SK-N-SH (cell line): ENCODE data around the gene ASIC4. TPM values are rescaled to one million over a fixed set of nuclear protein-coding genes. Genes with fewer than 3 reads are reported as not detected.

Experiments used
- CTCF ChIA-PET: fragments of 300-600, 350-600 bp; formaldehyde crosslinking; extraction: SDS; loops from one replicate; lab custom pipeline; 2021; lab: Yijun Ruan, JAX
- POLR2A ChIA-PET: fragments of 350-600 bp; sonication (Branson Sonifier 250); formaldehyde crosslinking; extraction: SDS; loops from one replicate; lab custom pipeline; 2020; ENCODE audit warnings: antibody characterized with exemption, inconsistent platforms; lab: Yijun Ruan, JAX
- DNase-seq: peaks from one replicate; pipeline ENCODE4 v3.0.0; 2012
- H2AFZ ChIP-seq: fragments of 200-600 bp; sonication (generic); 2 replicates; pipeline ENCODE4 v1.8.1; 2016; ENCODE audit warnings: antibody characterized with exemption, mild to moderate bottlenecking, low read depth
- H3F3A ChIP-seq: fragments of 200-600 bp; sonication (generic); replicated peaks from 2 replicates; pipeline ENCODE3; 2016; ENCODE audit warnings: antibody characterized with exemption, mild to moderate bottlenecking; ENCODE audit not compliant: insufficient read depth
- H3K27ac ChIP-seq, 2 experiments: fragments of 200-500 bp in 1 of 2; fragments of 200-600 bp in 1 of 2; sonication (Bioruptor generic) in 1 of 2; sonication (generic), shearing (Covaris generic) in 1 of 2; 2 replicates each; pipeline versions ENCODE4 v1.5.1 to v1.6.1; 2014 to 2016; ENCODE audit warnings: low read depth in 2 of 2, inconsistent platforms in 1 of 2, low read length in 1 of 2, mild to moderate bottlenecking in 1 of 2, mixed read lengths in 1 of 2
- H3K27me3 ChIP-seq: fragments of 200-600 bp; sonication (generic), shearing (Covaris generic); 2 replicates; pipeline ENCODE4 v1.6.1; 2016; ENCODE audit warnings: mixed run types; ENCODE audit not compliant: insufficient read depth
- H3K36me3 ChIP-seq, 2 experiments: fragments of 200-500 bp in 1 of 2; fragments of 200-600 bp in 1 of 2; sonication (Bioruptor generic) in 1 of 2; sonication (generic) in 1 of 2; replicated peaks in 1 of 2; 2 replicates each; pipeline versions ENCODE3 to v1.5.1; 2014 to 2016; ENCODE audit warnings: low read length in 1 of 2, mild to moderate bottlenecking in 1 of 2; ENCODE audit not compliant: insufficient read depth in 2 of 2, control insufficient read depth in 1 of 2
- H3K4me1 ChIP-seq, 2 experiments: fragments of 200-500 bp in 1 of 2; fragments of 200-600 bp in 1 of 2; sonication (Bioruptor generic) in 1 of 2; sonication (generic), shearing (Covaris generic) in 1 of 2; 2 replicates each; pipeline versions ENCODE4 v1.5.1 to v1.6.1; 2014 to 2016; ENCODE audit warnings: low read depth in 1 of 2, low read length in 1 of 2, mixed run types in 1 of 2; ENCODE audit not compliant: insufficient read depth in 2 of 2, control insufficient read depth in 1 of 2
- H3K4me2 ChIP-seq: fragments of 200-600 bp; sonication (generic), shearing (Covaris generic); 2 replicates; pipeline ENCODE4 v1.6.1; 2017; ENCODE audit warnings: mixed run types
- H3K4me3 ChIP-seq, 2 experiments: fragments of 200-500 bp in 1 of 2; fragments of 200-600 bp in 1 of 2; sonication (Bioruptor generic) in 1 of 2; sonication (generic), shearing (Covaris generic) in 1 of 2; 2 replicates each; pipeline versions ENCODE4 v1.5.1 to v1.8.1; 2014 to 2016; ENCODE audit warnings: low read depth in 2 of 2, inconsistent platforms in 1 of 2, low read length in 1 of 2, mild to moderate bottlenecking in 1 of 2, mixed read lengths in 1 of 2, moderate library complexity in 1 of 2
- H3K79me2 ChIP-seq: fragments of 200-600 bp; sonication (generic); 2 replicates; pipeline ENCODE4 v1.8.1; 2017; ENCODE audit warnings: mild to moderate bottlenecking; ENCODE audit not compliant: insufficient read depth
- H3K9ac ChIP-seq: fragments of 200-600 bp; sonication (generic); 2 replicates; pipeline ENCODE4 v1.6.1; 2017; ENCODE audit warnings: mixed run types
- H3K9me2 ChIP-seq: fragments of 200-600 bp; sonication (generic); 2 replicates; pipeline ENCODE4 v1.6.1; 2017; ENCODE audit warnings: mixed run types
- H3K9me3 ChIP-seq: fragments of 200-600 bp; sonication (generic); 2 replicates; pipeline ENCODE4 v1.6.1; 2017; ENCODE audit warnings: mixed run types, mild to moderate bottlenecking, moderate library complexity
- H4K20me1 ChIP-seq: fragments of 200-600 bp; sonication (generic); 2 replicates; pipeline ENCODE4 v1.6.1; 2017; ENCODE audit warnings: mild to moderate bottlenecking, mixed run types; ENCODE audit not compliant: insufficient read depth
- ELF1 ChIP-seq: IDR thresholded peaks from 2 replicates; pipeline ENCODE4 v1.4.0; 2012
- EP300 ChIP-seq, 2 experiments: IDR thresholded peaks; 2 replicates each; pipeline versions ENCODE4 v1.4.0 to v1.6.1; 2012; ENCODE audit warnings: borderline replicate concordance in 1 of 2, low read depth in 1 of 2, low read length in 1 of 2
- FOSL2 ChIP-seq: IDR thresholded peaks from 2 replicates; pipeline ENCODE4 v1.4.0; 2012; ENCODE audit warnings: low read depth, mild to moderate bottlenecking, moderate library complexity, borderline replicate concordance
- FOXJ3 ChIP-seq: sonication (generic); formaldehyde crosslinking; IDR thresholded peaks from 2 replicates; pipeline ENCODE4 v1.5.1; 2020; ENCODE audit warnings: mild to moderate bottlenecking, missing genetic modification reagents
- FOXM1 ChIP-seq: IDR thresholded peaks from 2 replicates; pipeline ENCODE4 v1.4.0; 2012; ENCODE audit warnings: low read depth, mild to moderate bottlenecking
- GABPA ChIP-seq: IDR thresholded peaks from 2 replicates; pipeline ENCODE4 v1.4.0; 2012; ENCODE audit warnings: low read depth, mild to moderate bottlenecking
- GATA2 ChIP-seq: sonication (generic); formaldehyde crosslinking; IDR thresholded peaks from 2 replicates; pipeline ENCODE4 v1.5.0; 2020; ENCODE audit warnings: mild to moderate bottlenecking, missing genetic modification reagents
- NFIC ChIP-seq: IDR thresholded peaks from 2 replicates; pipeline ENCODE4 v1.4.0; 2012; ENCODE audit warnings: borderline replicate concordance
- PBX3 ChIP-seq: IDR thresholded peaks from 2 replicates; pipeline ENCODE4; 2012
- REST ChIP-seq: IDR thresholded peaks from 2 replicates; pipeline ENCODE4 v1.6.1; 2012; ENCODE audit warnings: mild to moderate bottlenecking, low read depth, low read length, moderate library complexity
- RFX5 ChIP-seq: IDR thresholded peaks from 2 replicates; pipeline ENCODE4 v1.6.1; 2012; ENCODE audit warnings: mild to moderate bottlenecking, improper control_type of control experiment, low read length
- SIN3A ChIP-seq: IDR thresholded peaks from 2 replicates; pipeline ENCODE4 v1.6.1; 2012; ENCODE audit warnings: low read depth, mild to moderate bottlenecking, low read length, moderate library complexity, borderline replicate concordance
- TCF12 ChIP-seq: IDR thresholded peaks from 2 replicates; pipeline ENCODE4 v1.4.0; 2012
- YY1 ChIP-seq: IDR thresholded peaks from 2 replicates; pipeline ENCODE4 v1.4.0; 2012; ENCODE audit warnings: low read depth, mild to moderate bottlenecking
- WGBS: methylation state at CpG from one replicate; pipeline ENCODE4 v1.1.6; 2017; ENCODE audit warnings: low lambda C conversion rate; 5-methylcytosine and 5-hydroxymethylcytosine counted together
- polyA plus RNA-seq, 3 experiments: library from polyadenylated mRNA; depleted of rRNA; stranded (reverse); fragments of >200 nt; gene quantifications; 2 replicates each; pipeline ENCODE4 v1.2.3, GENCODE V29; 2012
- TF ChIP-seq, protein P1 (sequence below): IDR thresholded peaks from 2 replicates; pipeline ENCODE4 v1.4.0; 2012; ENCODE audit warnings: low read depth, borderline replicate concordance
- TF ChIP-seq, protein P2 (sequence below): IDR thresholded peaks from 2 replicates; pipeline ENCODE4 v1.4.0; 2012; ENCODE audit warnings: low read depth, borderline replicate concordance
- TF ChIP-seq, protein P3 (sequence below): IDR thresholded peaks from 2 replicates; pipeline ENCODE4 v1.4.0; 2012; ENCODE audit warnings: low read depth
- TF ChIP-seq, protein P4 (sequence below): fragments of 150-350 bp; IDR thresholded peaks from 2 replicates; pipeline ENCODE4 v1.6.1; 2017; ENCODE audit warnings: antibody characterized with exemption, low read length, low read depth, borderline replicate concordance
- TF ChIP-seq, protein P5 (sequence below): fragments of 150-350 bp; IDR thresholded peaks from 2 replicates; pipeline ENCODE4 v1.6.1; 2016; ENCODE audit warnings: mild to moderate bottlenecking, low read depth, low read length

The ASIC4 gene
- polyA plus RNA-seq, 1 of the 3 experiments (the other 2 are of a cell fraction), result 0.05 TPM

GRCh38 chr2:219506153-219506801 lies 8.0 kb upstream of the ASIC4 start:
- 57% methylated on average over 5 of the region's 23 CpGs for WGBS
- POLR2A ChIA-PET, result interaction anchor here (0.6 to 13.5 kb wide), 7 partner anchors 8 to 160 kb away, joined by 3 to 210 read pairs (median 26); partner anchors contain the start of gene GMPPA

More at GRCh38 chr2:219506153-219506801, 8.0 kb upstream of the ASIC4 start:
- no peak overlapping the region for H3K4me3 ChIP-seq
- H3K4me2 ChIP-seq, result no peak overlapping the region
- no peaks in the 10 kb centered on the region for H3F3A ChIP-seq
- H3K4me1 ChIP-seq, result peaks cover 3 to 96% of the 10 kb centered on the region in 2 experiments; a peak in 2 of 4 replicates
- no peak overlapping the region for H2AFZ ChIP-seq
- H3K9me2 ChIP-seq, result no peaks in the 10 kb centered on the region
- TF ChIP-seq, protein P1, sequence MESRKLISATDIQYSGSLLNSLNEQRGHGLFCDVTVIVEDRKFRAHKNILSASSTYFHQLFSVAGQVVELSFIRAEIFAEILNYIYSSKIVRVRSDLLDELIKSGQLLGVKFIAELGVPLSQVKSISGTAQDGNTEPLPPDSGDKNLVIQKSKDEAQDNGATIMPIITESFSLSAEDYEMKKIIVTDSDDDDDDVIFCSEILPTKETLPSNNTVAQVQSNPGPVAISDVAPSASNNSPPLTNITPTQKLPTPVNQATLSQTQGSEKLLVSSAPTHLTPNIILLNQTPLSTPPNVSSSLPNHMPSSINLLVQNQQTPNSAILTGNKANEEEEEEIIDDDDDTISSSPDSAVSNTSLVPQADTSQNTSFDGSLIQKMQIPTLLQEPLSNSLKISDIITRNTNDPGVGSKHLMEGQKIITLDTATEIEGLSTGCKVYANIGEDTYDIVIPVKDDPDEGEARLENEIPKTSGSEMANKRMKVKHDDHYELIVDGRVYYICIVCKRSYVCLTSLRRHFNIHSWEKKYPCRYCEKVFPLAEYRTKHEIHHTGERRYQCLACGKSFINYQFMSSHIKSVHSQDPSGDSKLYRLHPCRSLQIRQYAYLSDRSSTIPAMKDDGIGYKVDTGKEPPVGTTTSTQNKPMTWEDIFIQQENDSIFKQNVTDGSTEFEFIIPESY, result no peak
- TF ChIP-seq PBX3 (no peak), SIN3A (no peak), FOXM1 (no peak), TCF12 (no peak), EP300 (IDR thresholded peaks at IDR 0.05; ENCODE audit: borderline replicate concordance in 1 of 2, low read depth in 1 of 2, low read length in 1 of 2) (no peak), GABPA (no peak), RFX5 (no peak), YY1 (no peak), GATA2 (CRISPR knock-in tag) (no peak), FOXJ3 (CRISPR knock-in tag) (no peak), REST (no peak), NFIC (no peak), FOSL2 (no peak), ELF1 (no peak)
- TF ChIP-seq, protein P2, sequence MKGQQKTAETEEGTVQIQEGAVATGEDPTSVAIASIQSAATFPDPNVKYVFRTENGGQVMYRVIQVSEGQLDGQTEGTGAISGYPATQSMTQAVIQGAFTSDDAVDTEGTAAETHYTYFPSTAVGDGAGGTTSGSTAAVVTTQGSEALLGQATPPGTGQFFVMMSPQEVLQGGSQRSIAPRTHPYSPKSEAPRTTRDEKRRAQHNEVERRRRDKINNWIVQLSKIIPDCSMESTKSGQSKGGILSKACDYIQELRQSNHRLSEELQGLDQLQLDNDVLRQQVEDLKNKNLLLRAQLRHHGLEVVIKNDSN, result no peak
- TF ChIP-seq, protein P3, sequence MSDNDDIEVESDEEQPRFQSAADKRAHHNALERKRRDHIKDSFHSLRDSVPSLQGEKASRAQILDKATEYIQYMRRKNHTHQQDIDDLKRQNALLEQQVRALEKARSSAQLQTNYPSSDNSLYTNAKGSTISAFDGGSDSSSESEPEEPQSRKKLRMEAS, result no peak
- TF ChIP-seq, protein P4, sequence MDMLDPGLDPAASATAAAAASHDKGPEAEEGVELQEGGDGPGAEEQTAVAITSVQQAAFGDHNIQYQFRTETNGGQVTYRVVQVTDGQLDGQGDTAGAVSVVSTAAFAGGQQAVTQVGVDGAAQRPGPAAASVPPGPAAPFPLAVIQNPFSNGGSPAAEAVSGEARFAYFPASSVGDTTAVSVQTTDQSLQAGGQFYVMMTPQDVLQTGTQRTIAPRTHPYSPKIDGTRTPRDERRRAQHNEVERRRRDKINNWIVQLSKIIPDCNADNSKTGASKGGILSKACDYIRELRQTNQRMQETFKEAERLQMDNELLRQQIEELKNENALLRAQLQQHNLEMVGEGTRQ, result no peak
- TF ChIP-seq, protein P5, sequence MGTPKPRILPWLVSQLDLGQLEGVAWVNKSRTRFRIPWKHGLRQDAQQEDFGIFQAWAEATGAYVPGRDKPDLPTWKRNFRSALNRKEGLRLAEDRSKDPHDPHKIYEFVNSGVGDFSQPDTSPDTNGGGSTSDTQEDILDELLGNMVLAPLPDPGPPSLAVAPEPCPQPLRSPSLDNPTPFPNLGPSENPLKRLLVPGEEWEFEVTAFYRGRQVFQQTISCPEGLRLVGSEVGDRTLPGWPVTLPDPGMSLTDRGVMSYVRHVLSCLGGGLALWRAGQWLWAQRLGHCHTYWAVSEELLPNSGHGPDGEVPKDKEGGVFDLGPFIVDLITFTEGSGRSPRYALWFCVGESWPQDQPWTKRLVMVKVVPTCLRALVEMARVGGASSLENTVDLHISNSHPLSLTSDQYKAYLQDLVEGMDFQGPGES, result no peak
- H3K9me3 ChIP-seq, result no peaks in the 10 kb centered on the region
- no peaks in the 10 kb centered on the region; the same call in 1 of the 2 replicates for H3K27me3 ChIP-seq
- H3K27ac ChIP-seq, result peak overlapping the region in 1 of 2 experiments; percentile 96; a peak in 2 of 4 replicates
- H4K20me1 ChIP-seq, result no peaks in the 10 kb centered on the region
- DNase-seq, result no peak
- H3K36me3 ChIP-seq, result peaks cover 11 to 23% of the 10 kb centered on the region in 2 experiments
- CTCF ChIA-PET, result interaction anchor here (1.2 to 62.1 kb wide), 5 partner anchors 9 to 103 kb away, joined by 4 to 2824 read pairs (median 26); partner anchors contain the start of genes ASIC4, CHPF, GMPPA and TMEM198
- H3K79me2 ChIP-seq, result no peaks in the 10 kb centered on the region; the same call in 1 of the 2 replicates
- no peak overlapping the region for H3K9ac ChIP-seq
